Stimulated activated CD8-positive, alpha-beta memory T cell treated with anti-CD3 and anti-CD28 coated beads, Interleukin-4, amount 100 ng/mL, for 24 hours (primary cell): ENCODE measurements around the gene PLA2G6.
"Not testable (repeated sequence)": the region's sequence is repeated elsewhere in the genome, so short reads cannot be mapped to it uniquely, and the experiment has no call there.

ENCODE experiments used
- DNase-seq: peaks from one replicate; pipeline ENCODE4 v3.0.0-alpha.2; 2020; ENCODE audit warnings: low read depth

The PLA2G6 gene

GRCh38 chr22:38129021-38129420, 52.6 kb downstream of the PLA2G6 start:
- no peak for DNase-seq

- no peak for DNase-seq
These were observed 53.8 kb downstream of the PLA2G6 start for GRCh38 chr22:38127869-38128268.

- no peak for DNase-seq
These were observed 54.5 kb downstream of the PLA2G6 start for GRCh38 chr22:38126928-38127668.

- no peak for DNase-seq
These were observed 55.9 kb downstream of the PLA2G6 start for GRCh38 chr22:38125751-38126201.

GRCh38 chr22:38125038-38125610, 56.5 kb downstream of the PLA2G6 start:
- no peak for DNase-seq

- no peak for DNase-seq
These were observed 57.2 kb downstream of the PLA2G6 start for GRCh38 chr22:38124236-38124974.

- no peak for DNase-seq
These were observed 59.0 kb downstream of the PLA2G6 start for GRCh38 chr22:38122616-38123015.

- no peak for DNase-seq
These were observed 61.1 kb downstream of the PLA2G6 start for GRCh38 chr22:38120359-38121110.

GRCh38 chr22:38118747-38119146, 62.9 kb downstream of the PLA2G6 start:
- not testable (repeated sequence) for DNase-seq

GRCh38 chr22:38118182-38118581, 63.4 kb downstream of the PLA2G6 start:
- no peak for DNase-seq

- not testable (repeated sequence) for DNase-seq
These were observed 64.1 kb downstream of the PLA2G6 start for GRCh38 chr22:38117556-38117955.

GRCh38 chr22:38115423-38116205, 66.0 kb downstream of the PLA2G6 start:
- no peak for DNase-seq

- DNase-seq = peak; percentile 74
These were observed 66.9 kb downstream of the PLA2G6 start for GRCh38 chr22:38114484-38115398.

GRCh38 chr22:38112381-38112780, 69.2 kb downstream of the PLA2G6 start:
- no peak for DNase-seq

- no peak for DNase-seq
These were observed 69.7 kb downstream of the PLA2G6 start for GRCh38 chr22:38111925-38112355.

- DNase-seq = no peak
These were observed 70.5 kb downstream of the PLA2G6 start for GRCh38 chr22:38110863-38111852.

- DNase-seq = no peak
These were observed 71.4 kb downstream of the PLA2G6 start, which contains the start of gene BAIAP2L2 for GRCh38 chr22:38110008-38110862. Gene BAIAP2L2, minus strand, starts transcription at chr22:38110684. Its CDS starts 159 bp downstream, at chr22:38110525.
